C4-2B (cell line): ENCODE data around the gene SNX27.
"Not testable (repeated sequence)": the region's sequence is repeated elsewhere in the genome, so short reads cannot be mapped to it uniquely, and the experiment has no call there.

Experiments used
- H3K27ac ChIP-seq: fragments of 450-650 bp; 2 replicates; pipeline ENCODE4 v1.5.1; 2017
- ZFX ChIP-seq: fragments of 450-650 bp; IDR thresholded peaks from 2 replicates; pipeline ENCODE4 v1.6.1; 2017
- TF ChIP-seq, protein P1 (sequence below): fragments of 450-650 bp; conservative IDR thresholded peaks from 2 replicates; pipeline ENCODE4 v1.5.1; 2017; ENCODE audit warnings: mild to moderate bottlenecking

The SNX27 gene

GRCh38 chr1:151641229-151641628, 29.4 kb downstream of the SNX27 start:
- H3K27ac ChIP-seq: no peak overlapping the region
- TF ChIP-seq, protein P1, sequence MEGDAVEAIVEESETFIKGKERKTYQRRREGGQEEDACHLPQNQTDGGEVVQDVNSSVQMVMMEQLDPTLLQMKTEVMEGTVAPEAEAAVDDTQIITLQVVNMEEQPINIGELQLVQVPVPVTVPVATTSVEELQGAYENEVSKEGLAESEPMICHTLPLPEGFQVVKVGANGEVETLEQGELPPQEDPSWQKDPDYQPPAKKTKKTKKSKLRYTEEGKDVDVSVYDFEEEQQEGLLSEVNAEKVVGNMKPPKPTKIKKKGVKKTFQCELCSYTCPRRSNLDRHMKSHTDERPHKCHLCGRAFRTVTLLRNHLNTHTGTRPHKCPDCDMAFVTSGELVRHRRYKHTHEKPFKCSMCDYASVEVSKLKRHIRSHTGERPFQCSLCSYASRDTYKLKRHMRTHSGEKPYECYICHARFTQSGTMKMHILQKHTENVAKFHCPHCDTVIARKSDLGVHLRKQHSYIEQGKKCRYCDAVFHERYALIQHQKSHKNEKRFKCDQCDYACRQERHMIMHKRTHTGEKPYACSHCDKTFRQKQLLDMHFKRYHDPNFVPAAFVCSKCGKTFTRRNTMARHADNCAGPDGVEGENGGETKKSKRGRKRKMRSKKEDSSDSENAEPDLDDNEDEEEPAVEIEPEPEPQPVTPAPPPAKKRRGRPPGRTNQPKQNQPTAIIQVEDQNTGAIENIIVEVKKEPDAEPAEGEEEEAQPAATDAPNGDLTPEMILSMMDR: no peak
- no peak for TF ChIP-seq ZFX

GRCh38 chr1:151643085-151643484, 31.2 kb downstream of the SNX27 start:
- H3K27ac ChIP-seq: not testable (repeated sequence)

DNA sequence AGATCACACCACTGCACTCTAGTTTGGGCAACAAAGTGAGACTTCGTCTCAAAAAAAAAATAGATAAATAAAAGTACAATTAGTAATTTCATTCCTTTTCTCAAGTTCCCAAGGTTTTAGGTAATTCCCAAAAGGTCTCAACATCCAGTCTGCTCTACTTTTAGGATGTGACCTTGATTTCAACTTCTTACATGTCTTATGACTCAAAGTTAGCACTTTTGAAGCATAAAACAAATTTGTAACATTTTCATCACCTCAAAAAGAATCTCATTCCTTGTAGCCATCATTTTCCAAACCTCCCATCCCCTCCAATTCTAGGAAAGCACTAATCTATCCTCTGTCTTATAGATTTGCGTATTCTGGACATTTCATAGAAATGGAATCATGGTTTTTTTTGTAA, 32.2 kb downstream of the SNX27 start:
- no peak for TF ChIP-seq ZFX
- TF ChIP-seq, protein P1: no peak
- H3K27ac ChIP-seq: no peak overlapping the region

DNA sequence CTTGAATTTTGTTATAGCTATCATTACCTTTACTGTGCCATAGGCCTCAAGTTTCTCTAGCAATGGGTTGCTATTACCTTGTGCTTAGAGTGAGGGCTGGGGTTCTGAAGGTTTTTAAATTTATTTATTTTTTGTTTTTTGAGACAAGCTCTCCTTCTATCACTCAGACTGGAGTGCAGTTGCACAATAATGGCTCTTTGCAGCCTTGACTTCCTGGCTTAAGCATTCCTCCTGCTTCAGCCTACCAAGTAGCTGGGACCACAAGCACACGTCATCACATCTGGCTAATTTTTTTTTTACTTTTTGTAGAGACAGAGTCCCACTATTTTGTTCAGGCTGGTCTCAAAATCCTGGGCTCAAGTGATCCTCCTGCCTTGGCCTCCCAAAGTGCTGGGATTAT, 41.5 kb downstream of the SNX27 start:
- no peak for TF ChIP-seq ZFX
- TF ChIP-seq, protein P1: no peak
- no peak overlapping the region for H3K27ac ChIP-seq

GRCh38 chr1:151655371-151655770, 43.5 kb downstream of the SNX27 start:
- H3K27ac ChIP-seq: no peak overlapping the region
- TF ChIP-seq, protein P1: no peak
- no peak for TF ChIP-seq ZFX

DNA sequence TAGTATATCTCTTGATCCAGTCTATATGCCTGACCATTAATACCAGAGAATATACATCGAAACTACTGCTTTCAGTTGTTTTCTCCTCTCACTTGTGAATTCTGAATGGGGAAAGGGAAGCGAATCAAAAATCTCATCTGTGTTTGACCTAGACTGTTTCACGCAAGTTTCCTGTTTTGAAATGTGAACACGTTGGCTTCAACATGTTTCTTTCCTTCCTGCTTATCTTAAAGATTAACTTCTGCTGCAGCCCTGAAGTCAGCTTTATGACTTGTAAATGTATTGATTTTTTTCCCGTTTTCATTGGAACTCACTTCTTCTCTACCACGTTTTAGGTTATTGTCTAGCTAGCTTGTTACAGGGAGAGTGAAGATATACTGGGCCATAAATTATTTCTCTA, 49.9 kb downstream of the SNX27 start:
- H3K27ac ChIP-seq: no peak overlapping the region
- TF ChIP-seq ZFX: no peak

- no peak for TF ChIP-seq ZFX
- TF ChIP-seq, protein P1: no peak
- H3K27ac ChIP-seq: no peak overlapping the region
Observed at GRCh38 chr1:151668090-151668489, 56.2 kb downstream of the SNX27 start.

DNA sequence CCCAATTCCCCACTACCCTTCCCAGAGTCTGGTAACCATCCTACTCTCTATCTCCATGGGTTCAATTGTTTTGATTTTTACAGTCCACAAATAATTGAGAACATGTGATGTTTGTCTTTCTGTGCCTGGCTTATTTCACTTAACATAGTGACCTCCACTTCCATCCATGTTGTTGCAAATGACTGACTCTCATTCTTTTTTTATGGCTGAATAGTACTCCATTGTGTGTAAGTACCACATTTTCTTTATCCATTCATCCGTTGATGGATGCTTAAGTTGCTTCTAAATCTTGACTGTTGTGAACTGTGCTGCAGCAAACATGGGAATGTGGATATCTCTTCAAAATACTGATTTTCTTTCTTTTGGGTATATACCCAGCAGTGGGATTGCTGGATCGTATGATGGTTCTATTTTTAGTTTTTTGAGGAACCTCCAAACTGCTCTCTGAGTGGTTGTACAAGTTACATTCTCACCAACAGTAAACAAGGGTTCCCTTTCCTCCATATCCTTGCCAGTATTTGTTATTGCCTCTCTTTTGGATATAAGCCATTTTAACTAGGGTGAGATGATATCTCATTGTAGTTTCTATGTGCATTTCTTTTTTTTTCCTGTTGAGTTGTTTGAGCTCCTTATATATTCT, 58.3 kb downstream of the SNX27 start:
- H3K27ac ChIP-seq: not testable (repeated sequence)

GRCh38 chr1:151673407-151673806, 61.6 kb downstream of the SNX27 start:
- no peak overlapping the region for H3K27ac ChIP-seq
- TF ChIP-seq ZFX: no peak
- TF ChIP-seq, protein P1: no peak
